Vagina (tissue), 2 donors: ENCODE results near the gene PWWP2B. TPM values are rescaled to one million over a fixed set of nuclear protein-coding genes. Genes with fewer than 3 reads are reported as not detected.

Source experiments
- DNase-seq, 2 donors: peaks; one replicate each; pipeline ENCODE4 v3.0.0-alpha.2; 2017; ENCODE audit errors: extremely low spot score in 2 of 2
- H3K27ac ChIP-seq: fragments of 200-600 bp; sonication (generic); one replicate; pipeline ENCODE4 v1.5.1; 2019
- H3K27me3 ChIP-seq: fragments of 200-600 bp; sonication (generic); one replicate; pipeline ENCODE4 v1.5.1; 2019
- H3K36me3 ChIP-seq, 2 donors: fragments of 200-600 bp; sonication (generic); one replicate each; pipeline ENCODE4 v1.5.1; 2017 to 2019
- H3K4me1 ChIP-seq: fragments of 200-600 bp; sonication (generic); one replicate; pipeline ENCODE4 v1.5.1; 2019
- H3K4me3 ChIP-seq, 2 donors: fragments of 200-600 bp; sonication (generic); 1 replicate in 1 of 2; 2 replicates in 1 of 2; pipeline ENCODE4 v1.5.1; 2016 to 2019
- H3K9me3 ChIP-seq: fragments of 200-600 bp; sonication (generic); one replicate; pipeline ENCODE4 v1.5.1; 2019
- POLR2A ChIP-seq, 2 donors: fragments of 450-650 bp; IDR thresholded peaks; one replicate each; pipeline ENCODE4 v1.6.1; 2017; ENCODE audit warnings: antibody characterized with exemption in 2 of 2, mild to moderate bottlenecking in 2 of 2, moderate library complexity in 2 of 2
- POLR2AphosphoS5 ChIP-seq, 2 donors: sonication (generic); formaldehyde crosslinking; IDR thresholded peaks; one replicate each; pipeline ENCODE4 v1.9.0; 2017; ENCODE audit warnings: antibody characterized with exemption in 2 of 2, mild to moderate bottlenecking in 2 of 2, low read depth in 1 of 2; ENCODE audit not compliant: insufficient read depth in 1 of 2
- intact Hi-C: fragments of 100-400 bp; cut with DNase I; formaldehyde crosslinking; loops from one replicate; pipeline ENCODE4 v1.15.1; 2023
- total RNA-seq: library from RNA; depleted of rRNA; stranded (reverse); fragments of >200 nt; gene quantifications from one replicate; pipeline ENCODE4 v1.2.3, GENCODE V29; 2016
- TF ChIP-seq, protein P1 (sequence below), 3 experiments: fragments of 450-650 bp in 2 of 3; fragments of 200-600 bp in 1 of 3; sonication (generic) in 1 of 3; IDR thresholded peaks; one replicate each; pipeline ENCODE4 v1.5.1; 2017 to 2019; ENCODE audit warnings: antibody characterized with exemption in 3 of 3, mild to moderate bottlenecking in 2 of 3, moderate library complexity in 2 of 3

Gene PWWP2B
- total RNA-seq, 1 donor from 2014 or later = 14.7 TPM

DNA sequence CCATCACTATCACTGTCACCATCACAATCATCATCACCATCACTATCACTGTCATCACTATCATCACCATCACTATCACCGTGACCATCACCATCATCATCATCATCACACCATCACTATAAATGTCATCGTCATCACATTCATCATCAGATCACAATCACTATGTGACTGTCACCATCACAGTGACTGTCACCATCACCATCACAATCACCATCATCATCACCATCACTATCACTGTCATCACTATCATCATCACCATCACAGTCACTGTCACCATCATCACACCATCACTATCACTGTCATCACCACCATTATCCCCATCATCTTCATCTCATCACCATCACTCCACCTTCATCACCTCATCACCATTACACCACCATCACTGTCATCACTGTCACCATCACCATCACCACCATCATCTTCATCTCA lies 31.0 kb downstream of the PWWP2B start:
- intact Hi-C loops = no loop called here
- Histone ChIP-seq H3K4me3 (no peak overlapping the region), H3K4me1 (peaks cover 25% of the 10 kb centered on the region), H3K27me3 (no peaks in the 10 kb centered on the region), H3K27ac (no peak overlapping the region), H3K36me3 (no peaks in the 10 kb centered on the region), H3K9me3 (no peaks in the 10 kb centered on the region)
- TF ChIP-seq POLR2AphosphoS5 (IDR thresholded peaks at IDR 0.05; ENCODE audit: insufficient read depth in 1 of 2, low read depth in 1 of 2) (no peak), POLR2A (IDR thresholded peaks at IDR 0.05) (no peak)
- TF ChIP-seq, protein P1, sequence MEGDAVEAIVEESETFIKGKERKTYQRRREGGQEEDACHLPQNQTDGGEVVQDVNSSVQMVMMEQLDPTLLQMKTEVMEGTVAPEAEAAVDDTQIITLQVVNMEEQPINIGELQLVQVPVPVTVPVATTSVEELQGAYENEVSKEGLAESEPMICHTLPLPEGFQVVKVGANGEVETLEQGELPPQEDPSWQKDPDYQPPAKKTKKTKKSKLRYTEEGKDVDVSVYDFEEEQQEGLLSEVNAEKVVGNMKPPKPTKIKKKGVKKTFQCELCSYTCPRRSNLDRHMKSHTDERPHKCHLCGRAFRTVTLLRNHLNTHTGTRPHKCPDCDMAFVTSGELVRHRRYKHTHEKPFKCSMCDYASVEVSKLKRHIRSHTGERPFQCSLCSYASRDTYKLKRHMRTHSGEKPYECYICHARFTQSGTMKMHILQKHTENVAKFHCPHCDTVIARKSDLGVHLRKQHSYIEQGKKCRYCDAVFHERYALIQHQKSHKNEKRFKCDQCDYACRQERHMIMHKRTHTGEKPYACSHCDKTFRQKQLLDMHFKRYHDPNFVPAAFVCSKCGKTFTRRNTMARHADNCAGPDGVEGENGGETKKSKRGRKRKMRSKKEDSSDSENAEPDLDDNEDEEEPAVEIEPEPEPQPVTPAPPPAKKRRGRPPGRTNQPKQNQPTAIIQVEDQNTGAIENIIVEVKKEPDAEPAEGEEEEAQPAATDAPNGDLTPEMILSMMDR (IDR thresholded peaks at IDR 0.05) = no peak
- DNase-seq = no peak

DNA sequence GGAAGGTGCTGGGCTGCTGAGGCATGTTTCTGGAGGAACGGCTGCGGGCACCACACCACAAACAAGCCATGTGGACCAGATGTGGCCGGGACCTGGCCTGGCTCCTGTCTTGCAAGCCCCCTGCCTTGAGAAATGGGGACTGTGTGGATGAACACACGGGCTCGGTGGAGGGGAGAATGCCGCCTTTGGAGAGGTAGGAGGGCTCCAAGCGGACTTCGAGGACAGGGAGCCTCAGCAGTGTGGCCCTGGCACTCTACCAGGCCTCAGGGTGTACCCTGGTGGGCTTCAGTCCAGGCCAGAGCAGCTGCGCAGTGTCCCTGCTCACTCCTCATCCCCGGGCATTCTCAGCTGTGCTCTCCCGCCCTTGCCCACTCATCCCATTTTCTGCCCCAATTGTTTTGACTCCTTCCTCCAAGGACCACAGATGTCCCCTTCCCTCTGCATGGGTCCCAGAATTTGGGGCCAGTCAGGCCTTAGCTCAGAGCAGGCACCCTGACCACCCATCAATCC lies 31.5 kb downstream of the PWWP2B start:
- H3K4me3 ChIP-seq = no peak overlapping the region
- H3K36me3 ChIP-seq = no peaks in the 10 kb centered on the region
- H3K9me3 ChIP-seq = no peaks in the 10 kb centered on the region
- H3K27ac ChIP-seq = no peak overlapping the region
- TF ChIP-seq, protein P1 (IDR thresholded peaks at IDR 0.05) = no peak
- TF ChIP-seq POLR2AphosphoS5 (IDR thresholded peaks at IDR 0.05; ENCODE audit: insufficient read depth in 1 of 2, low read depth in 1 of 2) (no peak), POLR2A (IDR thresholded peaks at IDR 0.05) (no peak)
- H3K27me3 ChIP-seq = no peaks in the 10 kb centered on the region
- no peak for DNase-seq
- H3K4me1 ChIP-seq = peaks cover 20% of the 10 kb centered on the region
- intact Hi-C loops = no loop called here

DNA sequence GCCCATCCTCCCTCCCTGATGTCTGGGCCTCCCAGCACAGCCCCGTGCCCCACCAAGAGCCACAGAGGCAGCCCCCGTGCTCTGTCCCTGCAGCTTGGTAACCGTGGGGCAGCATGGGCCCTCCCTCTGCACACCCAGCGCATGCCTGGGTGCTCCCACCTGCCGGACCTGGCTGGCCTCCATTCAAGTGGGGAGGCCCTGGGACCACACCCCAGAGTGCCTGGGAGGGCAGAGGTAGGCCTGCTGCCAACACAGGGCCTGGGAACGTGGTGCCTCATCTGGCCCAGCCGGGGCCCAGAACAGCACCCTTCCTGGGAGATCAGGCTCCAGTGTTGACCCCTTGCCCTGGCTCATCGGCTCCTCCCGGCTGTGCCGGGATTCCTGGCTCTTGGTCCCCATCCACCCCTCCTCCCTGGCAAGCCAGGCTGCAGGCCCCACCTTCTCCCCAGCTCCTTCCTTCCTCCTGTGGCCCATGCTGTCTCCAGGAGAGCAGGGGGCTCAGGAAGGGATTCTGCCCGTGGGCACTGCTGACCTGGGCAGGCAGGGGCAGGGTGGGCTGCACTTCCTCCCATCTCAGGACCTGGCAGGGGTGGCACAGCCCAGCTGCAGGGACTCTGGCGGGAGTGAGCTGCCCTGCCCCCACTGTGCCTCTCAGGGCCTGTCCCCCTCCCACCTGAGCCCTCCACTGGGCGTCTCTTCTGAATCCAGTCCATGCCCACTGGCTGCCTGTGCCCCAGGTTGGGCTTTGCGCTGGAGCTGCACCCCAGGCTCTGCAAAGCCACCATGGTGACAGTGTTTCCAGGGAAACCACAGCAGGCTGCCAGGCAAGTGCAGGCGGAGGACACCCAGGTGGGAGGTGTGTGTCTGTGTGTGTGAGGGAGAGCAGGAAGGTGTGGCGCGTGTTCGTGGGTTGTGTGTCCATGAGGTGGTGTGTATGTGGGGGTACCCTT lies 32.6 kb downstream of the PWWP2B start:
- no peaks in the 10 kb centered on the region for H3K9me3 ChIP-seq

DNA sequence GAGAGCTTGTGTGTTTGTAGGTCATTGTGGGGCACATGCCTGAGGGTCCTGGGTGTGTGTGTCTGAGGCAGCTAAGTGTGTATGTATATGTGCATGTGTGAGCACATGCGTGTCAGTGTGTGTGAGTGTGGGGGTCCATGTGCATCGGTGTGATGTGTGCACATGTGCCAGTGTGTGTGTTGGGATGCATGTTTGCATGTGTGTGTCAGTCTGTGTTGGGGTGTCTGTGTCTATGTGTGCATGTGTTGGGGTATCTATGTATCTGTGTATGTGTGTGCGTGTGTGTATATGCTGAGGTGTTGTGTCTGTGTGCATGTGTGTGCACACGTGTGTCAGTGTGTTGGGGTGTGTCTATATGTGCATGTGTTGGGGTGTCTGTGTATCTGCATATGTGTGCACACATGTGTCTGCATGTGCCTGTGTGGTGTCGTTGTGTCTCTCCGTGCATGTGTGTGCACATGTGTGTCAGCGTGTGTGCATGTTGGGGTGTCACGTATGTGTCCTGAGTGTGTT lies 33.3 kb downstream of the PWWP2B start:
- Histone ChIP-seq H3K27me3 (no peaks in the 10 kb centered on the region), H3K4me3 (no peak overlapping the region), H3K9me3 (no peaks in the 10 kb centered on the region), H3K27ac (no peak overlapping the region), H3K4me1 (peaks cover 12% of the 10 kb centered on the region), H3K36me3 (no peaks in the 10 kb centered on the region)
- intact Hi-C loops = no loop called here
- DNase-seq = no peak
- no peak for TF ChIP-seq POLR2A (IDR thresholded peaks at IDR 0.05)
- TF ChIP-seq POLR2AphosphoS5 (IDR thresholded peaks at IDR 0.05; ENCODE audit: insufficient read depth in 1 of 2, low read depth in 1 of 2) = no peak
- TF ChIP-seq, protein P1 (IDR thresholded peaks at IDR 0.05) = no peak

More for the DNA sequence above, 32.6 kb downstream of the PWWP2B start:
- TF ChIP-seq POLR2A (IDR thresholded peaks at IDR 0.05) (no peak), POLR2AphosphoS5 (IDR thresholded peaks at IDR 0.05; ENCODE audit: insufficient read depth in 1 of 2, low read depth in 1 of 2) (no peak)
- TF ChIP-seq, protein P1 (IDR thresholded peaks at IDR 0.05) = no peak
- intact Hi-C loops = no loop called here
- no peak overlapping the region for H3K4me3 ChIP-seq
- DNase-seq = no peak
- no peak overlapping the region for H3K27ac ChIP-seq
- no peaks in the 10 kb centered on the region for H3K36me3 ChIP-seq
- no peaks in the 10 kb centered on the region for H3K27me3 ChIP-seq
- H3K4me1 ChIP-seq = peaks cover 12% of the 10 kb centered on the region
